HG02763 (cell line): Measurements from ENCODE around the gene FAT2.

ENCODE experiments used
- ATAC-seq: cut with Tn5 transposase; IDR thresholded peaks from one replicate; pipeline ENCODE4 v1.9.1; 2021; ENCODE audit warnings: mild to moderate bottlenecking, moderate library complexity; ENCODE audit not compliant: unreplicated experiment

Gene FAT2

GRCh38 chr5:151556806-151557205 is 34.3 kb downstream of the FAT2 start:
- no peak for ATAC-seq

- ATAC-seq, result no peak
Observed at GRCh38 chr5:151555760-151556576, 35.2 kb downstream of the FAT2 start.

GRCh38 chr5:151553695-151554094 is 37.4 kb downstream of the FAT2 start:
- no peak for ATAC-seq

GRCh38 chr5:151553130-151553670 is 37.9 kb downstream of the FAT2 start:
- ATAC-seq, result no peak

- no peak for ATAC-seq
Observed at GRCh38 chr5:151551985-151552384, 39.1 kb downstream of the FAT2 start.

- no peak for ATAC-seq
Observed at GRCh38 chr5:151550146-151550545, 41.0 kb downstream of the FAT2 start.

GRCh38 chr5:151549713-151550112 is 41.4 kb downstream of the FAT2 start:
- no peak for ATAC-seq

GRCh38 chr5:151547364-151547763 is 43.8 kb downstream of the FAT2 start:
- ATAC-seq, result no peak

GRCh38 chr5:151541571-151541970 is 49.6 kb downstream of the FAT2 start:
- no peak for ATAC-seq
